Tibial nerve (tissue), 4 donors: ENCODE results near the gene TGFB2. TPM values are rescaled to one million over a fixed set of nuclear protein-coding genes. Genes with fewer than 3 reads are reported as not detected.

Experiments used
- DNase-seq, 2 donors: peaks; one replicate each; pipeline ENCODE4 v3.0.0-alpha.2; 2019; ENCODE audit warnings: low spot score in 2 of 2
- H3K27ac ChIP-seq, 4 donors: fragments of 200-600 bp; sonication (generic) in 3 of 4; one replicate each; pipeline ENCODE4 v1.5.1; 2017 to 2019; ENCODE audit warnings: mild to moderate bottlenecking in 1 of 4
- H3K27me3 ChIP-seq, 2 donors: fragments of 200-600 bp; sonication (generic) in 1 of 2; one replicate each; pipeline versions ENCODE4 v1.5.1 to v1.6.0; 2017 to 2019
- H3K36me3 ChIP-seq, 3 donors: fragments of 200-600 bp; sonication (generic); one replicate each; pipeline ENCODE4 v1.5.1; 2018 to 2019
- H3K4me1 ChIP-seq, 4 donors: fragments of 200-600 bp; sonication (generic) in 3 of 4; one replicate each; pipeline ENCODE4 v1.5.1; 2017 to 2019
- H3K4me3 ChIP-seq, 4 donors: fragments of 200-600 bp; sonication (generic) in 3 of 4; one replicate each; pipeline ENCODE4 v1.5.1; 2017 to 2019; ENCODE audit warnings: mild to moderate bottlenecking in 1 of 4, moderate library complexity in 1 of 4
- H3K9me3 ChIP-seq, 4 donors: fragments of 200-600 bp; sonication (generic) in 3 of 4; one replicate each; pipeline ENCODE4 v1.5.1; 2017 to 2019
- CTCF ChIP-seq, 5 experiments: fragments of 200-600 bp in 3 of 5; fragments of 450-650 bp in 2 of 5; sonication (generic) in 3 of 5; IDR thresholded peaks; one replicate each; pipeline ENCODE4 v1.5.1; 2016 to 2019; ENCODE audit warnings: antibody characterized with exemption in 5 of 5, mild to moderate bottlenecking in 3 of 5, moderate library complexity in 2 of 5
- EP300 ChIP-seq, 2 donors: sonication (generic); formaldehyde crosslinking; IDR thresholded peaks; one replicate each; pipeline ENCODE4 v1.6.1; 2017; ENCODE audit warnings: antibody characterized with exemption in 2 of 2, mild to moderate bottlenecking in 1 of 2
- POLR2A ChIP-seq, 2 donors: fragments of 450-650 bp; IDR thresholded peaks; one replicate each; pipeline ENCODE4 v1.6.1; 2017; ENCODE audit warnings: antibody characterized with exemption in 2 of 2, mild to moderate bottlenecking in 2 of 2, moderate library complexity in 2 of 2
- WGBS, 2 donors: methylation state at CpG; one replicate each; pipeline ENCODE4 v1.1.5; 2018; 5-methylcytosine and 5-hydroxymethylcytosine counted together
- total RNA-seq, 4 donors: library from RNA; depleted of rRNA; stranded (reverse); fragments of >200 nt; gene quantifications; one replicate each; pipeline ENCODE4 v1.1.0, GENCODE V29; 2016

The TGFB2 gene
- total RNA-seq, 4 donors from 2014 or later, result 7.3 to 13.5 (median 8.3) TPM

GRCh38 chr1:218403300-218403699 is 58.2 kb downstream of the TGFB2 start:
- WGBS, 2 donors, result 78 to 80% methylated on average over 7 of the region's 7 CpGs
- H3K4me3 ChIP-seq, result no peak overlapping the region
- DNase-seq, result no peak
- no peak for TF ChIP-seq CTCF (IDR thresholded peaks at IDR 0.05)
- no peak for TF ChIP-seq POLR2A (IDR thresholded peaks at IDR 0.05)
- TF ChIP-seq EP300 (IDR thresholded peaks at IDR 0.05), result no peak
- H3K9me3 ChIP-seq, result no peaks in the 10 kb centered on the region
- H3K27ac ChIP-seq, result no peak overlapping the region
- H3K36me3 ChIP-seq, result no peaks in the 10 kb centered on the region
- no peaks in the 10 kb centered on the region for H3K27me3 ChIP-seq
- H3K4me1 ChIP-seq, result peaks cover 0 to 5% (median 0%) of the 10 kb centered on the region in 4 donors

- no peaks in the 10 kb centered on the region for H3K36me3 ChIP-seq
- no peak for TF ChIP-seq CTCF (IDR thresholded peaks at IDR 0.05)
- TF ChIP-seq POLR2A (IDR thresholded peaks at IDR 0.05), result no peak
- no peaks in the 10 kb centered on the region for H3K27me3 ChIP-seq
- 35 to 55% methylated on average over 1 of the region's 1 CpG for WGBS, 2 donors
- no peaks in the 10 kb centered on the region for H3K9me3 ChIP-seq
- peaks cover 0 to 4% (median 0%) of the 10 kb centered on the region in 4 donors for H3K4me1 ChIP-seq
- DNase-seq, result no peak
- H3K27ac ChIP-seq, result no peak overlapping the region
- no peak overlapping the region for H3K4me3 ChIP-seq
These were observed 62.5 kb downstream of the TGFB2 start for GRCh38 chr1:218407630-218408029.

GRCh38 chr1:218408135-218408534 is 63.0 kb downstream of the TGFB2 start:
- Histone ChIP-seq H3K27me3 (no peaks in the 10 kb centered on the region), H3K36me3 (no peaks in the 10 kb centered on the region), H3K4me3 (no peak overlapping the region), H3K9me3 (no peaks in the 10 kb centered on the region), H3K4me1 (no peaks in the 10 kb centered on the region), H3K27ac (no peak overlapping the region)
- no peak for DNase-seq
- WGBS, 2 donors, result 96 to 99% methylated on average over 6 of the region's 6 CpGs
- no peak for TF ChIP-seq CTCF (IDR thresholded peaks at IDR 0.05)
- no peak for TF ChIP-seq POLR2A (IDR thresholded peaks at IDR 0.05)
- no peak for TF ChIP-seq EP300 (IDR thresholded peaks at IDR 0.05)

GRCh38 chr1:218408942-218409341 is 63.8 kb downstream of the TGFB2 start:
- H3K36me3 ChIP-seq, result no peaks in the 10 kb centered on the region
- no peak for DNase-seq
- no peak overlapping the region for H3K27ac ChIP-seq
- H3K9me3 ChIP-seq, result no peaks in the 10 kb centered on the region
- no peaks in the 10 kb centered on the region for H3K4me1 ChIP-seq
- H3K4me3 ChIP-seq, result no peak overlapping the region
- TF ChIP-seq EP300 (IDR thresholded peaks at IDR 0.05), result no peak
- TF ChIP-seq CTCF (IDR thresholded peaks at IDR 0.05), result no peak
- TF ChIP-seq POLR2A (IDR thresholded peaks at IDR 0.05), result no peak
- WGBS, 2 donors, result 75 to 85% methylated on average over 9 of the region's 9 CpGs
- no peaks in the 10 kb centered on the region for H3K27me3 ChIP-seq

GRCh38 chr1:218409946-218410510 is 64.9 kb downstream of the TGFB2 start:
- no peak for TF ChIP-seq EP300 (IDR thresholded peaks at IDR 0.05)
- TF ChIP-seq POLR2A (IDR thresholded peaks at IDR 0.05), result no peak
- TF ChIP-seq CTCF (IDR thresholded peaks at IDR 0.05), result no peak
- no peaks in the 10 kb centered on the region for H3K9me3 ChIP-seq
- H3K4me3 ChIP-seq, result no peak overlapping the region
- no peaks in the 10 kb centered on the region for H3K27me3 ChIP-seq
- H3K4me1 ChIP-seq, result no peaks in the 10 kb centered on the region
- H3K27ac ChIP-seq, result no peak overlapping the region
- no peak for DNase-seq
- WGBS, 2 donors, result 89 to 90% methylated on average over 8 of the region's 8 CpGs
- H3K36me3 ChIP-seq, result no peaks in the 10 kb centered on the region
